Activated CD8-positive, alpha-beta T cell treated with anti-CD3 and anti-CD28 coated beads, Interleukin-2, amount 10 ng/mL, durations not matched to agents 7 days and 5 days (primary cell): ENCODE data around the gene C20orf141. TPM values are rescaled to one million over a fixed set of nuclear protein-coding genes. Genes with fewer than 3 reads are reported as not detected.

ENCODE experiments used
- ATAC-seq: fragments of 150-1000 bp; cut with Tn5 transposase; one replicate; pipeline ENCODE4 v1.10.0; 2021; ENCODE audit warnings: moderate library complexity
- CTCF ChIA-PET: fragments of 350-600 bp; sonication (Branson Sonifier 250); formaldehyde crosslinking; loops from one replicate; lab custom pipeline; 2021; ENCODE audit warnings: antibody characterized with exemption; lab: Charles Lee
- POLR2A ChIA-PET: fragments of 350-600 bp; sonication (Branson Sonifier 250); formaldehyde crosslinking; loops from one replicate; lab custom pipeline; 2021; ENCODE audit warnings: antibody characterized with exemption; lab: Charles Lee
- DNase-seq: peaks from one replicate; pipeline ENCODE4 v3.0.0-alpha.2; 2020
- H3K27ac Mint-ChIP-seq: one replicate; pipeline ENCODE4 v1.8.0; 2021; ENCODE audit warnings: mild to moderate bottlenecking, mixed read lengths
- H3K27me3 Mint-ChIP-seq: one replicate; pipeline ENCODE4 v1.8.0; 2021; ENCODE audit warnings: low read depth, mixed read lengths
- H3K36me3 Mint-ChIP-seq: one replicate; pipeline ENCODE4 v1.8.0; 2021; ENCODE audit warnings: low read depth, mixed read lengths
- H3K4me1 Mint-ChIP-seq: one replicate; pipeline ENCODE4 v1.8.0; 2021; ENCODE audit warnings: low read depth, mixed read lengths
- H3K4me3 Mint-ChIP-seq: one replicate; pipeline ENCODE4 v1.8.0; 2021; ENCODE audit warnings: mild to moderate bottlenecking, mixed read lengths
- H3K9me3 Mint-ChIP-seq: one replicate; pipeline ENCODE4 v1.8.0; 2022; ENCODE audit warnings: mixed read lengths; ENCODE audit not compliant: insufficient read depth
- total RNA-seq, 2 experiments: library from RNA; stranded (reverse); gene quantifications; one replicate each; pipeline ENCODE4 v1.2.3, GENCODE V29; 2021

The C20orf141 gene
- total RNA-seq, 2 experiments from 2014 or later: not detected

DNA sequence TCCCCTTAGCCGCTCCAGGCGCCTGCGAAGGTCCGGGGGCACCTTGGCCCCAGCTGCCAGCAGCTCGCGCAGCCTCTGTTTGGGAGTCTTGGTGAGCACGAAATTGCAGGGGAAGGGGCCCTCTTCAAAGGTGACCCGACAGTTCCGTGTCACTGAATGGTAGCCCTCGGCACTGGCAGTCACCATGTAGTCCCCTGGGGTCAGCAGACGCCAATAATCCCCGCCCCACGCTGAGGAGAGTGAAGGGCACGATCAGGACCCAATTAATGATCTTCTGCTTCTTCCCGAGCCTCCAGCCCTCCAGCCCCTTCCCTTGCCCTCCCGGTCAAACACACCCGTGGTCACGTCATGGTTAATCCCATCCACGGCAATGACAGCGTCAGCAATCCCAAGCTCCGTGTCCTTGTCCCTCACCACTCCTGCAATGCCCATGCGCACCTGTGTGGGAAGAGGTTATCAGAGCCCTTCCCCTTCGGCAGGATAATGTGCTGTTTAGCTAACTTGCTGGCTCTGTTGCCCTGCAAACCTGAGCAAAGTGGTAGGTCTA is 20.5 kb upstream of the C20orf141 start:
- peaks cover 43% of the 10 kb centered on the region for H3K27me3 Mint-ChIP-seq
- H3K9me3 Mint-ChIP-seq: no peaks in the 10 kb centered on the region
- H3K27ac Mint-ChIP-seq: no peak overlapping the region
- ChIA-PET POLR2A (interaction anchor here (0.6 kb wide), 2 partner anchors 141 to 450 kb away, joined by 3 read pairs; no protein-coding TSS in a partner anchor), CTCF (no interaction called here)
- H3K4me3 Mint-ChIP-seq: no peak overlapping the region
- H3K4me1 Mint-ChIP-seq: peaks cover 12% of the 10 kb centered on the region
- DNase-seq (no peak), ATAC-seq (no peak)
- H3K36me3 Mint-ChIP-seq: no peaks in the 10 kb centered on the region

DNA sequence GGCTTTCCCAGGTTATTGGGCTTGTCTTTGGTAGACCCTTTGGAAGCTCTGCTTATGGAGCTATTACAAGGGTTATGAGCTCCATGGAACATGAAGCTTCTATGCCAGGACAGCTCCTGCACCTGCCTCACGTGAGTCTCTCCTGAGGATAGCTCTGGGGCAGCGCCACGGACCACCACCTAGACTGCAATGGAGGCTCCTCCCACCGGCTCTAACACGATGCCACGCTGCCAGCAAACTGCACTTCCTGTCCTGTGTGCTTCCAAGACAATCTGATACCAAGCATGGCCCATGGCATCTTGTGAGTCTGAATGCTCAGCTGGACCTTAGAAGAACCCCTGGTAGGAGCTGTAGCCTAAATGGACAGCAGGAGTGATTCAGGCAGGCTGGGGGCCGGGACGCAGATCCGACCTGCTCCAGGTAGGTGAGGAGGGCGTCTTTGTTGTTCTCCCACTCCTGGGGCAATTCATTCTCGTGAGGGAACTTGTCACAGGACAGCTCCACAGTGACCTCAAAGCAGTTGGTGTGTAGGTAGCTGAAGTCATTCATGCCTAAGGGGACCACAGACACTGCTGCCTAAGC is 19.8 kb upstream of the C20orf141 start:
- H3K27ac Mint-ChIP-seq: no peak overlapping the region
- peaks cover 46% of the 10 kb centered on the region for H3K27me3 Mint-ChIP-seq
- ATAC-seq: no peak
- DNase-seq: no peak
- no peak overlapping the region for H3K4me3 Mint-ChIP-seq
- H3K36me3 Mint-ChIP-seq: peaks cover 2% of the 10 kb centered on the region
- ChIA-PET POLR2A (no interaction called here), CTCF (no interaction called here)
- H3K9me3 Mint-ChIP-seq: no peaks in the 10 kb centered on the region
- peaks cover 19% of the 10 kb centered on the region for H3K4me1 Mint-ChIP-seq

GRCh38 chr20:2795451-2795850 is 19.3 kb upstream of the C20orf141 start:
- no peaks in the 10 kb centered on the region for H3K9me3 Mint-ChIP-seq
- peaks cover 44% of the 10 kb centered on the region for H3K27me3 Mint-ChIP-seq
- peaks cover 21% of the 10 kb centered on the region for H3K4me1 Mint-ChIP-seq
- no peak overlapping the region for H3K4me3 Mint-ChIP-seq
- POLR2A ChIA-PET: no interaction called here
- H3K36me3 Mint-ChIP-seq: peaks cover 3% of the 10 kb centered on the region
- H3K27ac Mint-ChIP-seq: no peak overlapping the region
- DNase-seq: no peak
- ATAC-seq: no peak
- CTCF ChIA-PET: no interaction called here

DNA sequence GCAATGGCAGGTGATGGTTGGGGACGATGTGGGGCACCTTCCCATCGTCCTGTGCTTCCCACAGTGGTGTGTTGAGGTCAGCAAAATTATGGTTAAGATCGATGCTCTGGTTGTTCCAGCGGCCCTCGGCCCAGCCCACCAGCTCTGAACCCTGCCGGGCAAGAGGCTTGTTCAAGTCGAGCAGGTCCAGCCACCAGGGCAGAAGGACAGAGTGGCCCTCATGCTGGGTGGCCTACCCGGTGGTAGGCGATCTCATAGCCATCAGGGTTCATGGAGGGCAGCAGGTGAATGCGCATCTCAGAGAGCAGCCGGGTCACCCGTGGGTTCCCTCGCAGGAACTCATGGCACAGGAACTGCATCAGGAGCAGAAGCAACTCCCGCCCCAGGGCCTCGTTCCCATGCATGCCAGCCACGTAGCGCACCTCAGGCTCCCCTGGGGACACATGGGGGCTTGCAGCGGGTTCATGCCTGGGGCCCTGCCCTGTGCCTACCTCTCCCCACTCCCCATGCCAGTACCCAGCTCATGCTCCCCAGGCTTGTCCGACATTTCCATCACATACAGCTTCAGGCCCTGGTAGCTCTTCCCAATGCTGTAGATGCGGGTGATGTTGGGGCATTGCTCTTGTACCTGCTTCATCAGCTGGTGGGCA is 18.7 kb upstream of the C20orf141 start:
- peaks cover 48% of the 10 kb centered on the region for H3K27me3 Mint-ChIP-seq
- CTCF ChIA-PET: no interaction called here

DNA sequence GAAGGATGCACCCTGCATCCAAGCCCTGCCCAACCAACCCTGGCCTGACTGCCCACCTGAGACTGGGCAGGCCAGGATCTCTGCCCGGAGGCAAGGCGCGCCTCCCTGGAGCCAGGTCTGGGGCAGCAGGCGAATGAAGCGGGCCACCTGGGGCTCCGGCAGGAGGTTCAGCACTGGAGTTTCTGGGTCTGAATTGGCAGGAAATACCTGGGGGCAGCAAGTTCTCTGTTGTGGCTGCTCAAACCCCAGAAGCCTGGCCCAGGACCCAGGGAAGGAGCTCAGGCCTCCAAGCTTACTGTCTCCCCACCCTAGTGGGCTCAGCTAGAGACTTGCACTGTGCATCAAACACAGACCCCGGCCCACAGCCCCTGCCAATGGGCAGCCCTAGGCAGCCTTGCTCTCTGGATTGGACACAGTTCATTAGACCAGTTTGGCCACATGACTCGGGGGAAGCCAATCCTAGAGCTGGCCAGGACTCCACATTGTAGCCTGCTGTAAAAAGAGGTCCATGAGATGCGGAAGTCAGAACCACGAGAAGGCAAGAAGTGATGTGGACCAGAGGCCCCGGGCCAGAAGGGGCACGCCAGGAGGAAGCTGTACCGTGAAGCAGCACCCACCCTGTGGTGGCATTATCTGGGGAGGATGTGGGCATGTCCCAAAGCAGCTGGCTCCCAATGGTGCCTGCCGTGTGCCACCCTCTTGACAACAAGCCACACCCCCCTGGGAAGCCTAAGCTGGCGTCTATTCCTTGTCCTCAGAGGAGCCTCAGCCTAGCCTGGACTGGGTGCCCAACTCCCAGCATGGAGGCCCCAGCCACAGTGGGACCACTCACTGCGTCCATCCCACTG is 17.4 kb upstream of the C20orf141 start:
- ChIA-PET CTCF (no interaction called here), POLR2A (no interaction called here)
- Mint-ChIP-seq H3K27me3 (peaks cover 43% of the 10 kb centered on the region), H3K4me3 (no peak overlapping the region), H3K9me3 (no peaks in the 10 kb centered on the region), H3K36me3 (peaks cover 3% of the 10 kb centered on the region), H3K4me1 (peaks cover 32% of the 10 kb centered on the region), H3K27ac (no peak overlapping the region)
- DNase-seq (no peak), ATAC-seq (no peak)

More for the DNA sequence above, 18.7 kb upstream of the C20orf141 start:
- H3K36me3 Mint-ChIP-seq: peaks cover 3% of the 10 kb centered on the region
- peaks cover 27% of the 10 kb centered on the region for H3K4me1 Mint-ChIP-seq
- H3K27ac Mint-ChIP-seq: no peak overlapping the region
- ATAC-seq (no peak), DNase-seq (no peak)
- POLR2A ChIA-PET: no interaction called here
- no peak overlapping the region for H3K4me3 Mint-ChIP-seq
- no peaks in the 10 kb centered on the region for H3K9me3 Mint-ChIP-seq

DNA sequence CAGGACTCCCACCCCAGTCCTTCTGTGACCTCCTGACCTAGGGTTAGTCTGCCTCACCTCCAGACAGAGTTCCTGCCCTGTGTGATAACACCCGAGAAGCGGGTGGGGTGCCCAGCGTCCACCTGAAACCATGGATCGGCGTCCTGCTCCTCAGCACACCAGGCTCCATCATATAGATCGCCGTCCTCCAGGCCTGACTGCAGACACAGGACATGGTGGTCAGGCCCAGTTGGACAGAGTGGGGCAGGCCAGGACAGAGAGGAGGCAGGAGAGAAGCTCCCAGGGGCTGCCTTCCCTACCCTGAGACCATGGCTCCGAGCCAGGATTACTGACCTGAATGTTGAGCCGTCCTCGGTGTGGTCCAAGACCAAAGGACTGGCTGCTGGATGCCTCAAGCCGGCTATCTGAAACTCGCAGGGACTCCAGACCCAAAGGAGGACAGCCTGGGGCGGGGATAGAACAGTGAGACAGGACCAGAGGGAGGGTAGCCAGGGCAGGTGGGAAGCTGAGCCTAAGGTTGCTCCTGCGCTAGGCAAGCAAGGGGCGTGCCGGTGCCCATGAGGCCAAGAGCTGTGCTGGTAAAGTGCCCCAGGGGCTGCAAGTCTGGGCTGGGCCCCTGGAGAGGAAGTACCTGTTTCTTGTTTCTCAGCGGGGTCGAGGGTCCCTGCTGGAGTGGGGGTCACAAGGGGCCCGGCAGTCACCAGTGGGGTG is 16.5 kb upstream of the C20orf141 start:
- Mint-ChIP-seq H3K27me3 (peaks cover 44% of the 10 kb centered on the region), H3K27ac (no peak overlapping the region), H3K36me3 (peaks cover 3% of the 10 kb centered on the region), H3K4me1 (peaks cover 32% of the 10 kb centered on the region), H3K9me3 (no peaks in the 10 kb centered on the region), H3K4me3 (no peak overlapping the region)
- DNase-seq: no peak
- ATAC-seq: no peak
- CTCF ChIA-PET: no interaction called here
- POLR2A ChIA-PET: interaction anchor here (0.5 kb wide), 1 partner anchor 22 kb away, joined by 6 read pairs; no protein-coding TSS in a partner anchor

- ATAC-seq (no peak), DNase-seq (no peak)
- Mint-ChIP-seq H3K9me3 (no peaks in the 10 kb centered on the region), H3K27ac (no peak overlapping the region), H3K27me3 (peaks cover 44% of the 10 kb centered on the region), H3K4me1 (peaks cover 32% of the 10 kb centered on the region), H3K4me3 (no peak overlapping the region), H3K36me3 (peaks cover 3% of the 10 kb centered on the region)
- POLR2A ChIA-PET: no interaction called here
- CTCF ChIA-PET: no interaction called here
These were observed 16.0 kb upstream of the C20orf141 start for GRCh38 chr20:2798814-2799213.

- H3K27me3 Mint-ChIP-seq: peaks cover 47% of the 10 kb centered on the region
- H3K9me3 Mint-ChIP-seq: no peaks in the 10 kb centered on the region
- peaks cover 3% of the 10 kb centered on the region for H3K36me3 Mint-ChIP-seq
- POLR2A ChIA-PET: no interaction called here
- DNase-seq (no peak), ATAC-seq (no peak)
- H3K27ac Mint-ChIP-seq: no peak overlapping the region
- H3K4me1 Mint-ChIP-seq: peaks cover 32% of the 10 kb centered on the region
- CTCF ChIA-PET: no interaction called here
- H3K4me3 Mint-ChIP-seq: peak overlapping the region; percentile 76
These were observed 15.5 kb upstream of the C20orf141 start for GRCh38 chr20:2799271-2799670.

- ChIA-PET CTCF (no interaction called here), POLR2A (interaction anchor here (1.3 kb wide), 1 partner anchor 41 kb away, joined by 3 read pairs; the partner anchor contains the start of gene VPS16)
- Mint-ChIP-seq H3K36me3 (peaks cover 3% of the 10 kb centered on the region), H3K27ac (peak overlapping the region; percentile 57), H3K27me3 (peaks cover 48% of the 10 kb centered on the region), H3K9me3 (no peaks in the 10 kb centered on the region), H3K4me1 (peaks cover 32% of the 10 kb centered on the region), H3K4me3 (peak overlapping the region; percentile 76)
- no peak for DNase-seq
- ATAC-seq: no peak
These were observed 14.9 kb upstream of the C20orf141 start for GRCh38 chr20:2799688-2800520.

DNA sequence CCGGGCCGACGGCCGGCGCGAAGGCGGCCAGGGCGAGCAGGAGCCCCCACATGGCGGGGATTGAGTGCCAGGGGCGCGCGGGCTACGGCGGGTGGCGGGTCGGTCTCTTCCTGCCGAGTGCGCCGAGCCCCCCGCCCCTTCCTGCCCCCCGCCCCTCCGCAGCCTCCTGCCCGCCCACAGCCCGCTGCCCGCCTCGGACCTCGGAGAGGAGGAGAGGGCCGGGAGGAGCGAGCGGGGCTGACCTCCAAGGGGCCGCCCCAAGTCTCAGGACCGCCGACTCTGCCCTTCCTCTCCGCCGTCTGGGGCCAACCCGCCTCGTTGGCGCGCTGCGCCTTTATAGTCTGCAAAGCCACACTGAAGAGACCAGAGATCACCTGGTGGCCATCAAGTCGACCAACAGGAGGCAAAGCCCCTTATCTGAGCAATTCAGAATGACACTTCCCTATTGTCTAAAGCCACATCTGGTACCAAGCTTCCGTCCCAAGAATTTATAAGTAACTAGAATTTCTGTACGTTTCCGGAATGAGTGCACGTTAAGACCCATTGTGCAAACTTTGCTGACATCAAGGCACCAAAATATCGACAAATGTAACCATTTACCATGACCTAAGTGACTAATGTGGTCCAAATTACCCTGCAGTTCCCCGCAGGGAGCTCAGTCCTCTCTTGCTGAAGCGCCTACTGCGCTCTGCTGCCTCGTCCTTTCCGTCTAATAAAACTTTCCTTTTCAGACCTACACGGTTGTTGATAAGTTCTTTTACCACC is 14.1 kb upstream of the C20orf141 start, which contains the start of gene CPXM1:
CPXM1 (minus strand) TSS at position 107 of the 765 bp plus-strand sequence; CDS start at position 52, 55 bp downstream.
- Mint-ChIP-seq H3K4me1 (peaks cover 32% of the 10 kb centered on the region), H3K27me3 (peaks cover 53% of the 10 kb centered on the region), H3K9me3 (no peaks in the 10 kb centered on the region), H3K36me3 (peaks cover 3% of the 10 kb centered on the region), H3K4me3 (peak within 1 kb of the TSS; percentile 76), H3K27ac (peak within 1 kb of the TSS; percentile 57)
- ATAC-seq (peak; percentile 49), DNase-seq (no peak)
- POLR2A ChIA-PET: interaction anchor here (0.5 to 1.3 kb wide), 3 partner anchors 8 to 331 kb away, joined by 3 to 4 read pairs (median 3); partner anchors contain the start of gene VPS16
- CTCF ChIA-PET: interaction anchor here (0.7 to 1.0 kb wide), 2 partner anchors 21 to 43 kb away, joined by 3 to 4 read pairs; no protein-coding TSS in a partner anchor
